D721Med (cell line): ENCODE measurements around the gene SLC39A6.

Experiments used
- DNase-seq: peaks from one replicate; pipeline ENCODE4 v3.0.0; 2011; ENCODE audit warnings: low spot score; ENCODE audit not compliant: insufficient read length
- FAIRE-seq: peaks from 2 replicates; lab custom pipeline; 2011; peaks lifted over from hg19 to GRCh38; lab: Jason Lieb, UNC
- CTCF ChIP-seq: IDR thresholded peaks from 2 replicates; pipeline ENCODE4 v1.5.1; 2012; ENCODE audit warnings: mild to moderate bottlenecking, control low read depth; ENCODE audit not compliant: insufficient read depth; ENCODE audit errors: missing control alignments

Gene SLC39A6

GRCh38 chr18:36058674-36059073, 70.5 kb downstream of the SLC39A6 start:
- no peak for TF ChIP-seq CTCF
- DNase-seq = no peak
- FAIRE-seq = peak; percentile 90
